Sigmoid colon (tissue), 4 donors: ENCODE measurements around the gene COMMD3.
"Not testable (repeated sequence)": the region's sequence is repeated elsewhere in the genome, so short reads cannot be mapped to it uniquely, and the experiment has no call there.

ENCODE experiments used
- POLR2AphosphoS5 ChIP-seq, 4 donors: sonication (generic); formaldehyde crosslinking; IDR thresholded peaks; one replicate each; pipeline ENCODE4 v1.6.1; 2017; ENCODE audit warnings: antibody characterized with exemption in 4 of 4
- TF ChIP-seq, protein P1 (sequence below), 4 experiments: fragments of 450-650 bp in 3 of 4; fragments of 200-600 bp in 1 of 4; IDR thresholded peaks; one replicate each; pipeline ENCODE4 v1.5.1; 2016 to 2019; ENCODE audit warnings: antibody characterized with exemption in 4 of 4, mild to moderate bottlenecking in 3 of 4, moderate library complexity in 2 of 4

DNA sequence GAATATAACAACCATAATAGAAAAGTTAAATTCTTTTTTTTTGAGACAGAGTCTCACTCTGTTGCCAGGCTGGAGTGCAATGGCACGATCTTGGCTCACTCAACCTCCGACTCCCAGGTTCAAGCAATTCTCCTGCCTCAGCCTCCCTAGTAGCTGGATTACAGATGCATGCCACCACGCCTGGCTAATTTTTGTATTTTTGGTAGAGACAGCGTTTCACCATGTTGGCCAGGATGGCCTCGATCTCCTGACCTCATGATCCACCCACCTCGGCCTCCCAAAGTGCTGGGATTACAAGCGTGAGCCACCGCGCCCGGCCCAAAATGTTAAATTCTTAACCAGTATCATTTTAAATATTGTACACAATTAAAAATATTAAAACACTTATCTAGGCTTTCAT, 6.2 kb upstream of the COMMD3 start:
- TF ChIP-seq, protein P1, sequence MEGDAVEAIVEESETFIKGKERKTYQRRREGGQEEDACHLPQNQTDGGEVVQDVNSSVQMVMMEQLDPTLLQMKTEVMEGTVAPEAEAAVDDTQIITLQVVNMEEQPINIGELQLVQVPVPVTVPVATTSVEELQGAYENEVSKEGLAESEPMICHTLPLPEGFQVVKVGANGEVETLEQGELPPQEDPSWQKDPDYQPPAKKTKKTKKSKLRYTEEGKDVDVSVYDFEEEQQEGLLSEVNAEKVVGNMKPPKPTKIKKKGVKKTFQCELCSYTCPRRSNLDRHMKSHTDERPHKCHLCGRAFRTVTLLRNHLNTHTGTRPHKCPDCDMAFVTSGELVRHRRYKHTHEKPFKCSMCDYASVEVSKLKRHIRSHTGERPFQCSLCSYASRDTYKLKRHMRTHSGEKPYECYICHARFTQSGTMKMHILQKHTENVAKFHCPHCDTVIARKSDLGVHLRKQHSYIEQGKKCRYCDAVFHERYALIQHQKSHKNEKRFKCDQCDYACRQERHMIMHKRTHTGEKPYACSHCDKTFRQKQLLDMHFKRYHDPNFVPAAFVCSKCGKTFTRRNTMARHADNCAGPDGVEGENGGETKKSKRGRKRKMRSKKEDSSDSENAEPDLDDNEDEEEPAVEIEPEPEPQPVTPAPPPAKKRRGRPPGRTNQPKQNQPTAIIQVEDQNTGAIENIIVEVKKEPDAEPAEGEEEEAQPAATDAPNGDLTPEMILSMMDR (IDR thresholded peaks at IDR 0.05) = not testable (repeated sequence)
- not testable (repeated sequence) for TF ChIP-seq POLR2AphosphoS5 (IDR thresholded peaks at IDR 0.05)
